BE2C (cell line): ENCODE measurements around the gene PHEX.

Experiments used
- DNase-seq: peaks from one replicate; pipeline ENCODE4 v3.0.0-alpha.2; 2020
- H3K27me3 ChIP-seq: fragments of 250-450 bp; sonication (Bioruptor Pico); 2 replicates; pipeline ENCODE4 v1.5.1; 2020; ENCODE audit warnings: mild to moderate bottlenecking
- H3K36me3 ChIP-seq: fragments of 250-450 bp; sonication (Bioruptor Pico); 2 replicates; pipeline ENCODE4 v1.5.1; 2020; ENCODE audit warnings: mild to moderate bottlenecking
- H3K4me1 ChIP-seq: fragments of 250-450 bp; sonication (Bioruptor Pico); 2 replicates; pipeline ENCODE4 v1.5.1; 2020
- H3K4me3 ChIP-seq: 2 replicates; pipeline ENCODE4 v1.5.1; 2011; ENCODE audit warnings: low read depth, low read length
- H3K9me3 ChIP-seq: fragments of 250-450 bp; sonication (Bioruptor Pico); 2 replicates; pipeline ENCODE4 v1.5.1; 2020
- CTCF ChIP-seq: IDR thresholded peaks from 2 replicates; pipeline ENCODE4 v1.5.1; 2012; ENCODE audit warnings: mild to moderate bottlenecking, low read depth, low read length

PHEX gene

GRCh38 chrX:22059775-22060174 is 27.6 kb downstream of the PHEX start:
- TF ChIP-seq CTCF, result no peak
- H3K4me1 ChIP-seq, result no peaks in the 10 kb centered on the region
- DNase-seq, result no peak
- H3K9me3 ChIP-seq, result no peaks in the 10 kb centered on the region
- H3K36me3 ChIP-seq, result no peaks in the 10 kb centered on the region
- no peaks in the 10 kb centered on the region for H3K27me3 ChIP-seq
- no peak overlapping the region for H3K4me3 ChIP-seq

GRCh38 chrX:22060415-22061280 is 28.5 kb downstream of the PHEX start:
- H3K4me3 ChIP-seq, result no peak overlapping the region
- TF ChIP-seq CTCF, result no peak

GRCh38 chrX:22063284-22063683 is 31.2 kb downstream of the PHEX start:
- Histone ChIP-seq H3K9me3 (no peaks in the 10 kb centered on the region), H3K4me1 (no peaks in the 10 kb centered on the region), H3K36me3 (no peaks in the 10 kb centered on the region), H3K4me3 (no peak overlapping the region), H3K27me3 (no peaks in the 10 kb centered on the region)
- DNase-seq, result no peak
- no peak for TF ChIP-seq CTCF

More at GRCh38 chrX:22060415-22061280, 28.5 kb downstream of the PHEX start:
- Histone ChIP-seq H3K36me3 (no peaks in the 10 kb centered on the region), H3K4me1 (no peaks in the 10 kb centered on the region), H3K9me3 (no peaks in the 10 kb centered on the region), H3K27me3 (no peaks in the 10 kb centered on the region)
- no peak for DNase-seq

GRCh38 chrX:22069586-22069985 is 37.5 kb downstream of the PHEX start:
- no peaks in the 10 kb centered on the region for H3K4me1 ChIP-seq
- no peaks in the 10 kb centered on the region for H3K27me3 ChIP-seq
- TF ChIP-seq CTCF, result no peak
- no peaks in the 10 kb centered on the region for H3K36me3 ChIP-seq
- no peaks in the 10 kb centered on the region for H3K9me3 ChIP-seq
- no peak for DNase-seq
- H3K4me3 ChIP-seq, result no peak overlapping the region

- Histone ChIP-seq H3K4me3 (no peak overlapping the region), H3K4me1 (no peaks in the 10 kb centered on the region), H3K27me3 (no peaks in the 10 kb centered on the region), H3K9me3 (no peaks in the 10 kb centered on the region), H3K36me3 (no peaks in the 10 kb centered on the region)
- TF ChIP-seq CTCF, result no peak
- no peak for DNase-seq
Observed at GRCh38 chrX:22073928-22074327, 41.8 kb downstream of the PHEX start.

GRCh38 chrX:22078117-22078516 is 46.0 kb downstream of the PHEX start:
- TF ChIP-seq CTCF, result no peak
- no peaks in the 10 kb centered on the region for H3K9me3 ChIP-seq
- H3K4me1 ChIP-seq, result no peaks in the 10 kb centered on the region
- H3K4me3 ChIP-seq, result no peak overlapping the region
- DNase-seq, result no peak
- H3K27me3 ChIP-seq, result no peaks in the 10 kb centered on the region
- H3K36me3 ChIP-seq, result no peaks in the 10 kb centered on the region
